Lung (tissue), 12 donors: ENCODE data around the gene DUSP9. TPM values are rescaled to one million over a fixed set of nuclear protein-coding genes. Genes with fewer than 3 reads are reported as not detected.

ENCODE experiments used
- ATAC-seq: fragments of 200-7000 bp; cut with Tn5 transposase; one replicate; pipeline ENCODE4 v1.9.1; 2020; ENCODE audit warnings: moderate number of reproducible peaks; ENCODE audit not compliant: insufficient read depth, low FRiP score
- DNase-seq, 3 donors: peaks; one replicate each; pipeline ENCODE4 v3.0.0-alpha.2; 2013 to 2017
- H3K27ac ChIP-seq, 2 donors: one replicate each; pipeline ENCODE4 v1.5.1; 2013; ENCODE audit warnings: mild to moderate bottlenecking in 2 of 2, moderate library complexity in 2 of 2, control low read depth in 1 of 2, inconsistent platforms in 1 of 2, low read depth in 1 of 2, low read length in 1 of 2
- H3K27me3 ChIP-seq, 3 donors: one replicate each; pipeline ENCODE4 v1.5.1; 2013; ENCODE audit warnings: low read length in 2 of 3; ENCODE audit not compliant: control insufficient read depth in 3 of 3, insufficient read depth in 3 of 3
- H3K36me3 ChIP-seq, 4 donors: one replicate each; pipeline ENCODE4 v1.5.1; 2013; ENCODE audit warnings: low read length in 4 of 4, mild to moderate bottlenecking in 1 of 4, moderate library complexity in 1 of 4; ENCODE audit not compliant: control insufficient read depth in 4 of 4, insufficient read depth in 4 of 4
- H3K4me1 ChIP-seq, 5 donors: one replicate each; pipeline ENCODE4 v1.5.1; 2013; ENCODE audit warnings: low read length in 5 of 5, mild to moderate bottlenecking in 2 of 5, moderate library complexity in 1 of 5; ENCODE audit not compliant: control insufficient read depth in 5 of 5, insufficient read depth in 5 of 5
- H3K4me3 ChIP-seq: one replicate; pipeline ENCODE4 v1.5.1; 2013; ENCODE audit warnings: mild to moderate bottlenecking, control low read depth, moderate library complexity
- H3K9ac ChIP-seq, 2 donors: one replicate each; pipeline ENCODE4 v1.5.1; 2013; ENCODE audit warnings: low read length in 2 of 2, control low read depth in 1 of 2; ENCODE audit not compliant: insufficient read depth in 1 of 2
- H3K9me3 ChIP-seq, 4 donors: one replicate each; pipeline ENCODE4 v1.5.1; 2013; ENCODE audit warnings: low read length in 3 of 4, mild to moderate bottlenecking in 1 of 4, moderate library complexity in 1 of 4; ENCODE audit not compliant: control insufficient read depth in 4 of 4, insufficient read depth in 3 of 4
- WGBS, 2 donors: extraction: QIAGEN DNeasy Blood & Tissue Kit; methylation state at CpG; one replicate each; pipeline ENCODE4 v1.1.7; 2013; 5-methylcytosine and 5-hydroxymethylcytosine counted together
- polyA plus RNA-seq, 2 donors: library from polyadenylated mRNA; stranded (reverse); fragments of 200-250 nt; gene quantifications; one replicate each; pipeline ENCODE4 v1.2.1, GENCODE V29; 2013
- total RNA-seq, 2 donors: library from RNA; depleted of rRNA in 1 of 2; stranded (reverse); fragments of >200 nt in 1 of 2; gene quantifications; one replicate each; pipeline ENCODE4 v1.2.1, GENCODE V29; 2014 to 2021
- TF ChIP-seq, protein P1 (sequence below): IDR thresholded peaks from 2 replicates; pipeline ENCODE4 v1.5.1; 2012; ENCODE audit warnings: mild to moderate bottlenecking; ENCODE audit errors: control extremely low read depth, extremely low read depth
- donor health status: control.
- donor health status: control.
- donor health status: Bipolar disorder and iron deficiency.
- donor health status: healthy.
- donor health status: DM: yes; HTN: yes; CAD: no.

The DUSP9 gene
- total and polyA plus RNA-seq, 4 donors: 0.10 to 0.55 (median 0.23) TPM

DNA sequence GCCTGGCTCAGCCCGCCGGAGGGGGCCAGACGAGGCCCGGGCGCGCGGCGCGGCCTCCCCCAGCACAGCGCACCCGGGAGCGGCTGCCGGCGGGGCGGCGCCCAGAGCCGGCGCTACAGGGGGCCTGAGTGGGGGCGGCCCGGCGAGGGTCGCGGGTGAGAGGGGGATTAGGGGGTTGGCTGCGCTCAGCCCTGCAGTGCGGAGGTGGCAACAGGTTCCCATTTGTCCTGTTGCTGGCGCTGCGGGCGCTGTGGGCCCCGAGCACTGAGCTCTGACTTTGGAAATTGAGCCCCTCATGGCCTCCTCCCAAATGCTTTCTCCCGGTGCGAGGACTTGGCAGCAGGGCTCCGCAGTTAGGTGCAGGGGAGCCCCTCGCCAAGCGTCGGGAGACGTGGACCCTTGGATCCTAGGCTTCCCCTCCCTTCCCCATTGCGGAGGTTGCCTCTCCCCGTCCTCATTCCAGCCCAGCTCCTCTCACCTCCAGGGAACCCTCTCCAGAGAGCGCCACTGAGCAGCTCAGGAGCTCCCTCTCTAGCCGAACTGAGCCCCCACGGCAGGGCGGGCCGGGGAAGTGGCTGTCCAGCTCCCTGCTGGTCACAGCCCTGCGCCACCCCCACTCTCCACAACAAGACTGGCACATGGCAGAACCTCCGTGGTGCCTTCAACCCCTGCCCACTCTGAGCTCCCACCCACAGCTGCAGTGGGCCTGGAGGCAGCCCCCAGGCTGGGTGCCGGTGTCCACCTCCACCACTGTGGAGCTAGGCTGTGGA lies 2.5 kb upstream of the DUSP9 start:
- WGBS, 2 donors: 9 to 32% methylated on average over 22 to 46 of the region's 46 CpGs
- no peak overlapping the region for H3K27ac ChIP-seq

DNA sequence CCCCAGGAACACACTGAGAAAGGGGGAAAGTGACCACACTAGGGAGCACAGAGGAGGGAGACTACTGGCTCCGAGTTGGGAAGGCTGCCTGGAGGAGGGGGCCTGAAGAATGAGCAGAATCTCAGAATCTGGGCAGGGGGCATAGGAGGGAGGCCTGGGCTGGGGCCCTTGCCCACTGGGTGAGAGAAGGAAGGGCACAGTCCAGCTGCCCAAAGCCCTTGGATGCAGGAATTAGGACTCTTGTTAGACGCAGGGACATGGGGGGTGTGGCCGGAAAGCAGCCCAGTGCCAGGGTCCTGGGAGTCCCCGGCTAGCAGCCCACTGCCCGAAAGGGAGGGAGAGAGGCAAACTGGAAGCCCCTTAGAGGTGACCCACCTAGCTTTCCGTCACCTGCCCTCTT lies 1.9 kb upstream of the DUSP9 start:
- 61 to 65% methylated on average over 4 to 6 of the region's 6 CpGs for WGBS, 2 donors
- Histone ChIP-seq H3K27me3 (peaks cover 32 to 59% (median 35%) of the 10 kb centered on the region in 3 donors), H3K9me3 (peaks cover 0 to 18% (median 0%) of the 10 kb centered on the region in 4 donors), H3K9ac (no peak overlapping the region), H3K27ac (no peak overlapping the region), H3K36me3 (no peaks in the 10 kb centered on the region), H3K4me3 (no peak overlapping the region), H3K4me1 (peaks cover 0 to 5% (median 3%) of the 10 kb centered on the region in 5 donors)
- TF ChIP-seq, protein P1, sequence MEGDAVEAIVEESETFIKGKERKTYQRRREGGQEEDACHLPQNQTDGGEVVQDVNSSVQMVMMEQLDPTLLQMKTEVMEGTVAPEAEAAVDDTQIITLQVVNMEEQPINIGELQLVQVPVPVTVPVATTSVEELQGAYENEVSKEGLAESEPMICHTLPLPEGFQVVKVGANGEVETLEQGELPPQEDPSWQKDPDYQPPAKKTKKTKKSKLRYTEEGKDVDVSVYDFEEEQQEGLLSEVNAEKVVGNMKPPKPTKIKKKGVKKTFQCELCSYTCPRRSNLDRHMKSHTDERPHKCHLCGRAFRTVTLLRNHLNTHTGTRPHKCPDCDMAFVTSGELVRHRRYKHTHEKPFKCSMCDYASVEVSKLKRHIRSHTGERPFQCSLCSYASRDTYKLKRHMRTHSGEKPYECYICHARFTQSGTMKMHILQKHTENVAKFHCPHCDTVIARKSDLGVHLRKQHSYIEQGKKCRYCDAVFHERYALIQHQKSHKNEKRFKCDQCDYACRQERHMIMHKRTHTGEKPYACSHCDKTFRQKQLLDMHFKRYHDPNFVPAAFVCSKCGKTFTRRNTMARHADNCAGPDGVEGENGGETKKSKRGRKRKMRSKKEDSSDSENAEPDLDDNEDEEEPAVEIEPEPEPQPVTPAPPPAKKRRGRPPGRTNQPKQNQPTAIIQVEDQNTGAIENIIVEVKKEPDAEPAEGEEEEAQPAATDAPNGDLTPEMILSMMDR: no peak
- DNase-seq (no peak), ATAC-seq (no peak)

More for the DNA sequence above, 2.5 kb upstream of the DUSP9 start:
- H3K9me3 ChIP-seq: peaks cover 0 to 17% (median 0%) of the 10 kb centered on the region in 4 donors
- no peak overlapping the region for H3K9ac ChIP-seq
- no peaks in the 10 kb centered on the region for H3K36me3 ChIP-seq
- H3K4me3 ChIP-seq: no peak overlapping the region
- H3K4me1 ChIP-seq: peaks cover 0 to 5% (median 3%) of the 10 kb centered on the region in 5 donors
- TF ChIP-seq, protein P1: no peak
- DNase-seq (peak in 1 of 3 donors; percentile 12), ATAC-seq (no peak)
- peaks cover 32 to 59% (median 35%) of the 10 kb centered on the region in 3 donors for H3K27me3 ChIP-seq

DNA sequence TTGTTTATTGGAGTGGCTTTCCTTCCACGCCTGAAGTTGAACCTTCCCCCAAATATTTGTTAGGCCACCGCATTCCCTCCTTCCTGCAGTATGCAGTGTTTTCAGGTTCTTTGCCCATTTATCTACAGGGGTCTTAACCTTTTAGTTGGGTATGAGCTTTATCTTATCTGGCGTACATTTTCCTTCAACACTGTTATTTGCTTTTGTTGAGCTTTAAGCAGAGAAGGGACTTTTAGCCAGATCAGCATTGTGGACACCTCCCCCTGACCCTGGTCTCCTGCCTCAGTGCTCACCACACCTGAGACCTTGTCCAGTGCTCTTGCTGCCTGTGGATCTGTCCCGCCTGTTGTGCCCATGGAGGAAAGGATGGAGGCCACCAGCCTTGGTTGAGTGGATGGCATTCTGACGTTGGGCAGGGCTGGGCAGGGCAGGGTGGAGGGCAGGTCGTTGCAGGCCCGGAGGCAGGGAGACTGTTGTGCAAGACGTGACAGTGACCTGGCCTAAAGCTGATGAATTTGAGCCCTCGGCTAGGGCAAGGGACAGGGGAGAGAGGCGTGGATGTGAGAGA lies 998 bp upstream of the DUSP9 start:
- Histone ChIP-seq H3K9me3 (peaks cover 0 to 18% (median 0%) of the 10 kb centered on the region in 4 donors), H3K4me1 (peaks cover 0 to 5% (median 3%) of the 10 kb centered on the region in 5 donors), H3K4me3 (no peak overlapping the region), H3K27ac (no peak overlapping the region), H3K9ac (no peak overlapping the region), H3K27me3 (peaks cover 28 to 57% (median 35%) of the 10 kb centered on the region in 3 donors), H3K36me3 (no peaks in the 10 kb centered on the region)
- TF ChIP-seq, protein P1: no peak
- ATAC-seq: no peak
- WGBS, 2 donors: 58 to 59% methylated on average over 10 of the region's 10 CpGs
- DNase-seq: no peak
